PC-3 (cell line): ENCODE measurements around the gene ADGRG3. TPM values are rescaled to one million over a fixed set of nuclear protein-coding genes. Genes with fewer than 3 reads are reported as not detected.

Source experiments
- ATAC-seq: fragments of 200-7000 bp; cut with Tn5 transposase; 2 replicates; pipeline ENCODE4 v1.9.1; 2020; ENCODE audit warnings: mild to moderate bottlenecking, moderate library complexity
- BruUV-seq: library from RNA; stranded (reverse); fragments of 400-500 nt; replicated peaks from 2 replicates; lab custom pipeline; 2021; lab: Mats Ljungman, UMichigan
- CTCF ChIA-PET: fragments of 300-600 bp; sonication (Branson Sonifier 250); formaldehyde crosslinking; loops from one replicate; lab custom pipeline; 2022; ENCODE audit warnings: antibody characterized with exemption; lab: Charles Lee
- POLR2A ChIA-PET: fragments of 300-600 bp; sonication (Branson Sonifier 250); formaldehyde crosslinking; loops from one replicate; lab custom pipeline; 2022; ENCODE audit warnings: antibody characterized with exemption; ENCODE audit not compliant: unreplicated experiment; lab: Charles Lee
- DNase-seq: peaks from one replicate; pipeline ENCODE4 v3.0.0-alpha.2; 2015
- H2AFZ ChIP-seq: fragments of 300-600 bp; sonication (generic); 2 replicates; pipeline ENCODE4 v1.6.0; 2016; ENCODE audit warnings: antibody characterized with exemption, low read length
- H3F3A ChIP-seq: fragments of 300-600 bp; sonication (generic); one replicate; pipeline ENCODE4 v1.6.0; 2017; ENCODE audit warnings: antibody characterized with exemption, low read length, control low read depth, mild to moderate bottlenecking; ENCODE audit not compliant: unreplicated experiment
- H3K27ac ChIP-seq: fragments of 300-600 bp; sonication (generic); 2 replicates; pipeline ENCODE4 v1.5.1; 2016; ENCODE audit warnings: mild to moderate bottlenecking, low read length
- H3K27me3 ChIP-seq: fragments of 300-600 bp; sonication (generic); 2 replicates; pipeline ENCODE4 v1.6.1; 2016; ENCODE audit warnings: low read length, mixed read lengths
- H3K36me3 ChIP-seq: fragments of 300-600 bp; sonication (generic); 2 replicates; pipeline ENCODE4 v1.6.1; 2016; ENCODE audit warnings: low read depth, mixed run types, low read length, mixed read lengths
- H3K4me1 ChIP-seq: fragments of 300-600 bp; sonication (generic); 2 replicates; pipeline ENCODE4 v1.5.1; 2016; ENCODE audit warnings: low read length; ENCODE audit not compliant: insufficient read depth
- H3K4me2 ChIP-seq: fragments of 300-600 bp; sonication (generic); 2 replicates; pipeline ENCODE4 v1.6.0; 2016; ENCODE audit warnings: low read length
- H3K4me3 ChIP-seq: fragments of 300-600 bp; sonication (generic); 2 replicates; pipeline ENCODE4 v1.5.1; 2016; ENCODE audit warnings: mild to moderate bottlenecking, low read length, mixed read lengths
- H3K79me2 ChIP-seq: fragments of 300-600 bp; sonication (generic); 2 replicates; pipeline ENCODE4 v1.6.1; 2017; ENCODE audit warnings: low read length, mixed read lengths
- H3K9ac ChIP-seq: fragments of 300-600 bp; sonication (generic); 2 replicates; pipeline ENCODE4 v1.6.0; 2016; ENCODE audit warnings: mild to moderate bottlenecking, low read length
- H3K9me2 ChIP-seq: fragments of 300-600 bp; sonication (generic); replicated peaks from 2 replicates; pipeline ENCODE4 v1.6.1; 2016; ENCODE audit warnings: mixed run types, low read length, mixed read lengths
- H3K9me3 ChIP-seq: fragments of 300-600 bp; sonication (generic); 2 replicates; pipeline ENCODE4 v1.6.1; 2016; ENCODE audit warnings: low read length, mixed read lengths
- H4K20me1 ChIP-seq: fragments of 300-600 bp; sonication (generic); 2 replicates; pipeline ENCODE4 v1.6.1; 2016; ENCODE audit warnings: low read length, mixed read lengths
- CTCF ChIP-seq: fragments of 300-600 bp; sonication (generic); conservative IDR thresholded peaks from 2 replicates; pipeline ENCODE4 v1.5.1; 2017; ENCODE audit warnings: antibody characterized with exemption, low read depth, mild to moderate bottlenecking, low read length
- EZH2 ChIP-seq: fragments of 300-600 bp; sonication (generic); IDR thresholded peaks from one replicate; pipeline ENCODE4 v1.6.1; 2017; ENCODE audit warnings: antibody characterized with exemption, mild to moderate bottlenecking, low read length; ENCODE audit not compliant: unreplicated experiment
- EZH2phosphoT487 ChIP-seq: fragments of 300-600 bp; sonication (generic); IDR thresholded peaks from 2 replicates; pipeline ENCODE4 v1.6.1; 2018; ENCODE audit warnings: mild to moderate bottlenecking, antibody characterized with exemption, low read length, borderline replicate concordance
- intact Hi-C: fragments of 100-400 bp; cut with micrococcal nuclease; formaldehyde crosslinking; loops from 2 replicates; pipeline ENCODE4 v1.9.0; 2023
- total RNA-seq: library from RNA; depleted of rRNA; stranded (reverse); fragments of >200 nt; gene quantifications from 2 replicates; pipeline ENCODE4 v1.2.3, GENCODE V29; 2014

The ADGRG3 gene
- total RNA-seq, 1 experiment from 2014 or later = not detected

DNA sequence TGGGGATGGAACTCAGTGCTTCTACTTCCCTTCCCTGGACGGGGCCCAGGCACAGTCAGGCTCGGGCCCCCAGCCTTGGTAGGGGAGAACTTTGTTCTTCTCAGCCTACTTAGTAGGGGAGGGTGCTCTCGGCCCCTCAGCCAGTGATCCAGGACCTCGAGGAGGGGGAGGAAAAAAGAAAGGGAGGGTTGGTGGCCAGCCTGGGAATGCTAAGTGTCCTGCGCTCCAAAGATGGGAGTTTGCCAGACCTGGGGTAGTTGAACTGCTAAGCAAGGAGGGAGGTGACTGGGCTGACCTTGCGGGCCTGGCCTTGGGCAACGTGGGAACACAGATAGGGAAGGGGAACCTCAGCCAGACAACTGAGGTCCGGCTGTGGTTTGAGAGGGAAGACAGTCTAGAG lies 27.5 kb upstream of the ADGRG3 start:
- intact Hi-C loops = loop anchor here (10.0 kb wide), 1 partner anchor 364 kb away; the partner anchor contains the start of genes USB1 and ZNF319
- CTCF ChIA-PET = no interaction called here
- H3K36me3 ChIP-seq = peaks cover 10% of the 10 kb centered on the region

GRCh38 chr16:57642160-57643135 lies 25.7 kb upstream of the ADGRG3 start:
- CTCF ChIA-PET = no interaction called here
- no peak overlapping the region for H3K4me3 ChIP-seq
- POLR2A ChIA-PET = interaction anchor here (1.0 kb wide), 1 partner anchor 52 kb away, joined by 3 read pairs; no protein-coding TSS in a partner anchor
- H3K27me3 ChIP-seq = no peaks in the 10 kb centered on the region
- H4K20me1 ChIP-seq = no peaks in the 10 kb centered on the region
- no peaks in the 10 kb centered on the region for H3K79me2 ChIP-seq
- peaks cover 57% of the 10 kb centered on the region for H3K4me1 ChIP-seq
- DNase-seq (no peak), ATAC-seq (no peak)
- peak overlapping the region; percentile 62 for H3K4me2 ChIP-seq
- no peak for TF ChIP-seq CTCF
- no peak for TF ChIP-seq EZH2
- TF ChIP-seq EZH2phosphoT487 = no peak
- no peak overlapping the region for H2AFZ ChIP-seq
- H3K27ac ChIP-seq = peak overlapping the region; percentile 86
- H3K9me2 ChIP-seq = no peaks in the 10 kb centered on the region
- no peaks in the 10 kb centered on the region for H3F3A ChIP-seq
- H3K9me3 ChIP-seq = no peaks in the 10 kb centered on the region
- BruUV-seq = no TSS peak
- peak overlapping the region; percentile 23; the same call in 1 of the 2 replicates for H3K9ac ChIP-seq
- intact Hi-C loops = loop anchor here (10.0 kb wide), 1 partner anchor 362 kb away; the partner anchor contains the start of genes USB1 and ZNF319
- H3K36me3 ChIP-seq = peaks cover 10% of the 10 kb centered on the region

More for the DNA sequence above, 27.5 kb upstream of the ADGRG3 start:
- no peak for DNase-seq
- no peak overlapping the region for H3K27ac ChIP-seq
- no peak overlapping the region for H3K4me2 ChIP-seq
- no peak overlapping the region for H3K4me3 ChIP-seq
- no peaks in the 10 kb centered on the region for H4K20me1 ChIP-seq
- no TSS peak for BruUV-seq
- H3K79me2 ChIP-seq = 0 out of 2 replicates have a peak, but pooled peaks cover 4% of the 10 kb centered on the region
- no peak for ATAC-seq
- TF ChIP-seq CTCF (no peak), EZH2phosphoT487 (no peak), EZH2 (no peak)
- H3K9me3 ChIP-seq = no peaks in the 10 kb centered on the region
- no peaks in the 10 kb centered on the region for H3K9me2 ChIP-seq
- no peaks in the 10 kb centered on the region for H3K27me3 ChIP-seq
- POLR2A ChIA-PET = no interaction called here
- H3F3A ChIP-seq = no peaks in the 10 kb centered on the region
- H3K9ac ChIP-seq = no peak overlapping the region
- peaks cover 41% of the 10 kb centered on the region for H3K4me1 ChIP-seq
- no peak overlapping the region for H2AFZ ChIP-seq
